Measurements from ENCODE around the gene STRBP.

The STRBP gene

GRCh38 chr9:123176949-123177348, 91.4 kb downstream of the STRBP start:
- no peak for FAIRE-seq
- no peak for DNase-seq (ENCODE audit: insufficient read length, low spot score)
- no peak for TF ChIP-seq POLR2A (IDR thresholded peaks at IDR 0.05; ENCODE audit: low read depth, low read length)
- no peak for TF ChIP-seq SPI1 (IDR thresholded peaks at IDR 0.05; ENCODE audit: low read depth, low read length)
- no peak for TF ChIP-seq POLR2AphosphoS5 (IDR thresholded peaks at IDR 0.05; ENCODE audit: low read depth, low read length)
- no peak for TF ChIP-seq PAX5 (IDR thresholded peaks at IDR 0.05; ENCODE audit: insufficient read depth, low read length, severe bottlenecking)
- no peak for TF ChIP-seq POU2F2 (IDR thresholded peaks at IDR 0.05; ENCODE audit: low read depth, low read length)
- TF ChIP-seq TAF1 (IDR thresholded peaks at IDR 0.05; ENCODE audit: low read depth, low read length), result no peak

- FAIRE-seq, result peak; percentile 83
- no peak for DNase-seq (ENCODE audit: insufficient read length, low spot score)
- TF ChIP-seq POU2F2 (IDR thresholded peaks at IDR 0.05; ENCODE audit: low read depth, low read length) (no peak), TAF1 (IDR thresholded peaks at IDR 0.05; ENCODE audit: low read depth, low read length) (no peak), POLR2AphosphoS5 (IDR thresholded peaks at IDR 0.05; ENCODE audit: low read depth, low read length) (no peak), SPI1 (IDR thresholded peaks at IDR 0.05; ENCODE audit: low read depth, low read length) (0 out of 2 replicates have a peak, but pooled peaks have one; percentile 12), PAX5 (IDR thresholded peaks at IDR 0.05; ENCODE audit: insufficient read depth, low read length, severe bottlenecking) (no peak), POLR2A (IDR thresholded peaks at IDR 0.05; ENCODE audit: low read depth, low read length) (no peak)
Observed at GRCh38 chr9:123175854-123176629, 92.3 kb downstream of the STRBP start.

GRCh38 chr9:123174887-123175518, 93.4 kb downstream of the STRBP start:
- DNase-seq (ENCODE audit: insufficient read length, low spot score), result peak; percentile 15

GRCh38 chr9:123174079-123174478, 94.3 kb downstream of the STRBP start:
- no peak for TF ChIP-seq TAF1 (IDR thresholded peaks at IDR 0.05; ENCODE audit: low read depth, low read length)
- no peak for TF ChIP-seq POLR2AphosphoS5 (IDR thresholded peaks at IDR 0.05; ENCODE audit: low read depth, low read length)
- TF ChIP-seq POLR2A (IDR thresholded peaks at IDR 0.05; ENCODE audit: low read depth, low read length), result no peak
- no peak for TF ChIP-seq POU2F2 (IDR thresholded peaks at IDR 0.05; ENCODE audit: low read depth, low read length)
- no peak for TF ChIP-seq SPI1 (IDR thresholded peaks at IDR 0.05; ENCODE audit: low read depth, low read length)
- no peak for TF ChIP-seq PAX5 (IDR thresholded peaks at IDR 0.05; ENCODE audit: insufficient read depth, low read length, severe bottlenecking)
- FAIRE-seq (no peak), DNase-seq (ENCODE audit: insufficient read length, low spot score) (no peak)

More at GRCh38 chr9:123174887-123175518, 93.4 kb downstream of the STRBP start:
- peak; percentile 98 for TF ChIP-seq SPI1 (IDR thresholded peaks at IDR 0.05; ENCODE audit: low read depth, low read length)
- no peak for TF ChIP-seq POLR2A (IDR thresholded peaks at IDR 0.05; ENCODE audit: low read depth, low read length)
- no peak for TF ChIP-seq TAF1 (IDR thresholded peaks at IDR 0.05; ENCODE audit: low read depth, low read length)
- TF ChIP-seq PAX5 (IDR thresholded peaks at IDR 0.05; ENCODE audit: insufficient read depth, low read length, severe bottlenecking), result no peak
- TF ChIP-seq POU2F2 (IDR thresholded peaks at IDR 0.05; ENCODE audit: low read depth, low read length), result no peak
- TF ChIP-seq POLR2AphosphoS5 (IDR thresholded peaks at IDR 0.05; ENCODE audit: low read depth, low read length), result no peak
- peak; percentile 95 for FAIRE-seq

GRCh38 chr9:123169926-123170325, 98.5 kb downstream of the STRBP start:
- no peak for FAIRE-seq

GRCh38 chr9:123168586-123168985, 99.8 kb downstream of the STRBP start:
- FAIRE-seq (no peak), DNase-seq (ENCODE audit: insufficient read length, low spot score) (no peak)
- TF ChIP-seq POLR2AphosphoS5 (IDR thresholded peaks at IDR 0.05; ENCODE audit: low read depth, low read length) (no peak), PAX5 (IDR thresholded peaks at IDR 0.05; ENCODE audit: insufficient read depth, low read length, severe bottlenecking) (no peak), POLR2A (IDR thresholded peaks at IDR 0.05; ENCODE audit: low read depth, low read length) (no peak), SPI1 (IDR thresholded peaks at IDR 0.05; ENCODE audit: low read depth, low read length) (no peak), TAF1 (IDR thresholded peaks at IDR 0.05; ENCODE audit: low read depth, low read length) (no peak), POU2F2 (IDR thresholded peaks at IDR 0.05; ENCODE audit: low read depth, low read length) (no peak)

More at GRCh38 chr9:123169926-123170325, 98.5 kb downstream of the STRBP start:
- no peak for TF ChIP-seq PAX5 (IDR thresholded peaks at IDR 0.05; ENCODE audit: insufficient read depth, low read length, severe bottlenecking)
- no peak for DNase-seq (ENCODE audit: insufficient read length, low spot score)

GRCh38 chr9:123167474-123167873, 100.9 kb downstream of the STRBP start:
- TF ChIP-seq POLR2AphosphoS5 (IDR thresholded peaks at IDR 0.05; ENCODE audit: low read depth, low read length), result no peak
- no peak for TF ChIP-seq PAX5 (IDR thresholded peaks at IDR 0.05; ENCODE audit: insufficient read depth, low read length, severe bottlenecking)
- TF ChIP-seq POLR2A (IDR thresholded peaks at IDR 0.05; ENCODE audit: low read depth, low read length), result no peak
- no peak for TF ChIP-seq TAF1 (IDR thresholded peaks at IDR 0.05; ENCODE audit: low read depth, low read length)
- no peak for TF ChIP-seq SPI1 (IDR thresholded peaks at IDR 0.05; ENCODE audit: low read depth, low read length)
- TF ChIP-seq POU2F2 (IDR thresholded peaks at IDR 0.05; ENCODE audit: low read depth, low read length), result no peak
- FAIRE-seq, result no peak
- no peak for DNase-seq (ENCODE audit: insufficient read length, low spot score)

- no peak for FAIRE-seq
- no peak for DNase-seq (ENCODE audit: insufficient read length, low spot score)
- TF ChIP-seq POLR2A (IDR thresholded peaks at IDR 0.05; ENCODE audit: low read depth, low read length) (no peak), POLR2AphosphoS5 (IDR thresholded peaks at IDR 0.05; ENCODE audit: low read depth, low read length) (no peak), POU2F2 (IDR thresholded peaks at IDR 0.05; ENCODE audit: low read depth, low read length) (no peak)
Observed at GRCh38 chr9:123165813-123166212, 102.6 kb downstream of the STRBP start.

- DNase-seq (ENCODE audit: insufficient read length, low spot score), result no peak
- TF ChIP-seq TAF1 (IDR thresholded peaks at IDR 0.05; ENCODE audit: low read depth, low read length) (no peak), SPI1 (IDR thresholded peaks at IDR 0.05; ENCODE audit: low read depth, low read length) (no peak), POLR2A (IDR thresholded peaks at IDR 0.05; ENCODE audit: low read depth, low read length) (no peak), POLR2AphosphoS5 (IDR thresholded peaks at IDR 0.05; ENCODE audit: low read depth, low read length) (no peak), PAX5 (IDR thresholded peaks at IDR 0.05; ENCODE audit: insufficient read depth, low read length, severe bottlenecking) (no peak), POU2F2 (IDR thresholded peaks at IDR 0.05; ENCODE audit: low read depth, low read length) (no peak)
- FAIRE-seq, result peak; percentile 64
Observed at GRCh38 chr9:123164285-123164684, 104.1 kb downstream of the STRBP start.
